Esophagus squamous epithelium (tissue), 5 donors: ENCODE measurements around the gene PTPN21. TPM values are rescaled to one million over a fixed set of nuclear protein-coding genes. Genes with fewer than 3 reads are reported as not detected.

Source experiments
- DNase-seq: peaks from one replicate; lab custom pipeline; 2025; lab: John Stamatoyannopoulos, UW
- H3K27ac ChIP-seq, 4 donors: fragments of 200-600 bp; sonication (generic); one replicate each; pipeline ENCODE4 v1.5.1; 2016 to 2019; ENCODE audit warnings: mild to moderate bottlenecking in 1 of 4
- H3K27me3 ChIP-seq, 4 donors: fragments of 200-600 bp; sonication (generic); 1 replicate in 3 of 4; 2 replicates in 1 of 4; pipeline versions ENCODE4 v1.5.1 to v1.6.0; 2017 to 2021; ENCODE audit warnings: antibody characterized with exemption in 1 of 4
- H3K36me3 ChIP-seq, 3 donors: fragments of 200-600 bp; sonication (generic); one replicate each; pipeline ENCODE4 v1.5.1; 2016 to 2019
- H3K4me1 ChIP-seq, 3 donors: fragments of 200-600 bp; sonication (generic); one replicate each; pipeline ENCODE4 v1.5.1; 2017 to 2019
- H3K4me3 ChIP-seq, 4 donors: fragments of 200-600 bp; sonication (generic); 1 replicate in 3 of 4; 2 replicates in 1 of 4; pipeline ENCODE4 v1.5.1; 2016 to 2019; ENCODE audit warnings: mild to moderate bottlenecking in 2 of 4, moderate library complexity in 1 of 4
- H3K9me3 ChIP-seq, 3 donors: fragments of 200-600 bp; sonication (generic); one replicate each; pipeline ENCODE4 v1.5.1; 2016 to 2019
- CTCF ChIP-seq, 6 experiments: fragments of 450-650 bp in 4 of 6; fragments of 200-600 bp in 2 of 6; sonication (generic) in 2 of 6; IDR thresholded peaks; one replicate each; pipeline ENCODE4 v1.5.1; 2016 to 2019; ENCODE audit warnings: antibody characterized with exemption in 6 of 6, mild to moderate bottlenecking in 4 of 6, moderate library complexity in 4 of 6
- POLR2A ChIP-seq, 4 donors: fragments of 450-650 bp; IDR thresholded peaks; one replicate each; pipeline ENCODE4 v1.6.1; 2017; ENCODE audit warnings: antibody characterized with exemption in 4 of 4, mild to moderate bottlenecking in 4 of 4, moderate library complexity in 3 of 4
- WGBS, 2 donors: methylation state at CpG; one replicate each; pipeline ENCODE4 v1.1.5; 2018; 5-methylcytosine and 5-hydroxymethylcytosine counted together
- intact Hi-C: fragments of 100-400 bp; cut with DNase I; formaldehyde crosslinking; loops from one replicate; pipeline ENCODE4 v1.15.0; 2022
- small RNA-seq, 4 donors: library from RNA; depleted of rRNA; stranded (forward); fragments of <200 nt; gene quantifications; one replicate each; pipeline ENCODE3, GENCODE V24; 2016
- total RNA-seq, 4 donors: library from RNA; depleted of rRNA; stranded (reverse); fragments of >200 nt; gene quantifications; one replicate each; pipeline ENCODE4 v1.1.0, GENCODE V29; 2016
- donor health status: DM: yes; HTN: yes; CAD: no.

The PTPN21 gene
- total RNA-seq, 4 donors from 2014 or later: 4.7 to 14.5 (median 6.1) TPM

- intact Hi-C loops: no loop called here
- H3K27ac ChIP-seq: no peak overlapping the region
- peaks cover 0 to 22% (median 10%) of the 10 kb centered on the region in 3 donors for H3K9me3 ChIP-seq
- no peak for DNase-seq
- peaks cover 0 to 47% (median 0%) of the 10 kb centered on the region in 3 donors for H3K36me3 ChIP-seq
- H3K27me3 ChIP-seq: no peaks in the 10 kb centered on the region
- WGBS, 2 donors: 89 to 93% methylated on average over 3 of the region's 3 CpGs
- no peak overlapping the region for H3K4me3 ChIP-seq
- TF ChIP-seq CTCF (IDR thresholded peaks at IDR 0.05) (no peak), POLR2A (IDR thresholded peaks at IDR 0.05) (no peak)
- no peaks in the 10 kb centered on the region for H3K4me1 ChIP-seq
These were observed 134.6 kb downstream of the PTPN21 start for GRCh38 chr14:88420187-88420586.

GRCh38 chr14:88417594-88417993 lies 137.2 kb downstream of the PTPN21 start:
- H3K4me1 ChIP-seq: no peaks in the 10 kb centered on the region
- H3K27ac ChIP-seq: no peak overlapping the region
- H3K4me3 ChIP-seq: no peak overlapping the region
- TF ChIP-seq POLR2A (IDR thresholded peaks at IDR 0.05) (no peak), CTCF (IDR thresholded peaks at IDR 0.05) (no peak)
- no peaks in the 10 kb centered on the region for H3K27me3 ChIP-seq
- no peak for DNase-seq
- H3K9me3 ChIP-seq: peaks cover 0 to 22% (median 10%) of the 10 kb centered on the region in 3 donors
- intact Hi-C loops: no loop called here
- peaks cover 0 to 53% (median 0%) of the 10 kb centered on the region in 3 donors for H3K36me3 ChIP-seq

Small RNA genes within 50 kb of the gene (small RNA-seq; reads per million reads assigned to genes)
- gene RNU4-22P: 0 reads per million in 4 donors

Other genes starting within 250 kb of the PTPN21 start
- gene KCNK10, start 231.7 kb downstream of the PTPN21 start, total RNA-seq: 1 to 10 TPM in 3 of 4 donors, under 1 TPM in 1; 0.57 to 4.7 (median 1.5) TPM
- 10 to 100 TPM in 2 of 4 donors, 1 to 10 TPM in 2; 2.2 to 15.2 (median 7.2) TPM for gene SPATA7, start 169.3 kb downstream of the PTPN21 start, total RNA-seq
- 10 to 100 TPM; 28.3 to 52.3 (median 36.1) TPM for gene ZC3H14, start 8.0 kb upstream of the PTPN21 start, total RNA-seq
- 1 to 10 TPM in 3 of 4 donors, under 1 TPM in 1; 0.82 to 1.6 (median 1.3) TPM for gene EML5, start 237.9 kb upstream of the PTPN21 start, total RNA-seq